ENCODE data around the gene SYTL2.
"Not testable (repeated sequence)": the region's sequence is repeated elsewhere in the genome, so short reads cannot be mapped to it uniquely, and the experiment has no call there.

The SYTL2 gene

GRCh38 chr11:85810871-85811611, at the start of gene SYTL2:
TSS of gene SYTL2 (minus strand) at chr11:85811141. CDS start at chr11:85757725, 53,416 bp downstream.
- no peaks in the 10 kb centered on the region for H3K36me3 Mint-ChIP-seq (ENCODE audit: low read depth)
- H3K27me3 Mint-ChIP-seq, result peaks cover 18% of the 10 kb centered on the region
- peaks cover 31% of the 10 kb centered on the region for H3K4me1 Mint-ChIP-seq (ENCODE audit: low read depth)
- H3K27ac Mint-ChIP-seq, result peak within 1 kb of the TSS; percentile 67
- H3K9me3 Mint-ChIP-seq, result no peaks in the 10 kb centered on the region
- peak within 1 kb of the TSS; percentile 84 for H3K4me3 Mint-ChIP-seq

- H3K36me3 Mint-ChIP-seq (ENCODE audit: low read depth); H3K9me3 Mint-ChIP-seq; H3K27ac Mint-ChIP-seq; H3K4me3 Mint-ChIP-seq: not testable (repeated sequence)
- Mint-ChIP-seq H3K4me1 (ENCODE audit: low read depth) (peaks cover 10% of the 10 kb centered on the region), H3K27me3 (peaks cover 17% of the 10 kb centered on the region)
Measured at GRCh38 chr11:85859541-85859940, 48.6 kb upstream of the SYTL2 start.

GRCh38 chr11:85857098-85857497, 46.2 kb upstream of the SYTL2 start:
- H3K4me1 Mint-ChIP-seq (ENCODE audit: low read depth), result peaks cover 15% of the 10 kb centered on the region
- H3K9me3 Mint-ChIP-seq, result no peaks in the 10 kb centered on the region
- peaks cover 12% of the 10 kb centered on the region for H3K27me3 Mint-ChIP-seq
- H3K27ac Mint-ChIP-seq, result no peak overlapping the region
- H3K36me3 Mint-ChIP-seq (ENCODE audit: low read depth), result no peaks in the 10 kb centered on the region
- H3K4me3 Mint-ChIP-seq, result no peak overlapping the region

- Mint-ChIP-seq H3K4me1 (ENCODE audit: low read depth) (peaks cover 15% of the 10 kb centered on the region), H3K27me3 (peaks cover 9% of the 10 kb centered on the region), H3K4me3 (peak within 1 kb of the TSS; percentile 91), H3K36me3 (ENCODE audit: low read depth) (peaks cover 6% of the 10 kb centered on the region), H3K9me3 (no peaks in the 10 kb centered on the region), H3K27ac (peak within 1 kb of the TSS; percentile 90)
Measured at GRCh38 chr11:85855341-85855656, 44.4 kb upstream of the SYTL2 start, which contains the start of gene CCDC83. TSS of gene CCDC83 (plus strand) at chr11:85855383. CDS start at chr11:85865124, 9,741 bp downstream.

- Mint-ChIP-seq H3K27me3 (peaks cover 9% of the 10 kb centered on the region), H3K36me3 (ENCODE audit: low read depth) (peaks cover 6% of the 10 kb centered on the region), H3K27ac (peak overlapping the region; percentile 90), H3K9me3 (no peaks in the 10 kb centered on the region), H3K4me1 (ENCODE audit: low read depth) (peaks cover 15% of the 10 kb centered on the region), H3K4me3 (peak overlapping the region; percentile 91)
Measured at GRCh38 chr11:85854557-85855340, 43.8 kb upstream of the SYTL2 start.

- H3K9me3 Mint-ChIP-seq, result no peaks in the 10 kb centered on the region
- peak overlapping the region; percentile 91 for H3K4me3 Mint-ChIP-seq
- H3K27ac Mint-ChIP-seq, result peak overlapping the region; percentile 90
Measured at GRCh38 chr11:85854212-85854556, 43.2 kb upstream of the SYTL2 start.

GRCh38 chr11:85853541-85853940, 42.6 kb upstream of the SYTL2 start:
- not testable (repeated sequence) for H3K4me3 Mint-ChIP-seq; H3K27me3 Mint-ChIP-seq; H3K36me3 Mint-ChIP-seq (ENCODE audit: low read depth); H3K27ac Mint-ChIP-seq; H3K9me3 Mint-ChIP-seq
- peaks cover 15% of the 10 kb centered on the region for H3K4me1 Mint-ChIP-seq (ENCODE audit: low read depth)

More at GRCh38 chr11:85854212-85854556, 43.2 kb upstream of the SYTL2 start:
- Mint-ChIP-seq H3K27me3 (peaks cover 5% of the 10 kb centered on the region), H3K4me1 (ENCODE audit: low read depth) (peaks cover 15% of the 10 kb centered on the region), H3K36me3 (ENCODE audit: low read depth) (peaks cover 6% of the 10 kb centered on the region)

GRCh38 chr11:85852754-85853153, 41.8 kb upstream of the SYTL2 start:
- not testable (repeated sequence) for H3K9me3 Mint-ChIP-seq; H3K27me3 Mint-ChIP-seq; H3K4me3 Mint-ChIP-seq; H3K36me3 Mint-ChIP-seq (ENCODE audit: low read depth); H3K27ac Mint-ChIP-seq
- peaks cover 15% of the 10 kb centered on the region for H3K4me1 Mint-ChIP-seq (ENCODE audit: low read depth)

GRCh38 chr11:85848556-85848955, 37.6 kb upstream of the SYTL2 start:
- Mint-ChIP-seq H3K36me3 (ENCODE audit: low read depth) (peaks cover 6% of the 10 kb centered on the region), H3K4me3 (no peak overlapping the region), H3K4me1 (ENCODE audit: low read depth) (peaks cover 10% of the 10 kb centered on the region), H3K27me3 (no peaks in the 10 kb centered on the region), H3K9me3 (no peaks in the 10 kb centered on the region), H3K27ac (no peak overlapping the region)

- no peak overlapping the region for H3K27ac Mint-ChIP-seq
- no peak overlapping the region for H3K4me3 Mint-ChIP-seq
- peaks cover 6% of the 10 kb centered on the region for H3K36me3 Mint-ChIP-seq (ENCODE audit: low read depth)
- H3K4me1 Mint-ChIP-seq (ENCODE audit: low read depth), result peaks cover 10% of the 10 kb centered on the region
- no peaks in the 10 kb centered on the region for H3K27me3 Mint-ChIP-seq
- H3K9me3 Mint-ChIP-seq, result no peaks in the 10 kb centered on the region
Measured at GRCh38 chr11:85848006-85848405, 37.1 kb upstream of the SYTL2 start.

GRCh38 chr11:85847436-85847835, 36.5 kb upstream of the SYTL2 start:
- Mint-ChIP-seq H3K4me3 (no peak overlapping the region), H3K36me3 (ENCODE audit: low read depth) (peaks cover 6% of the 10 kb centered on the region), H3K27ac (no peak overlapping the region), H3K4me1 (ENCODE audit: low read depth) (peaks cover 10% of the 10 kb centered on the region), H3K27me3 (no peaks in the 10 kb centered on the region), H3K9me3 (no peaks in the 10 kb centered on the region)

GRCh38 chr11:85845124-85845631, 34.2 kb upstream of the SYTL2 start:
- H3K27me3 Mint-ChIP-seq, result no peaks in the 10 kb centered on the region
- H3K9me3 Mint-ChIP-seq, result no peaks in the 10 kb centered on the region
- H3K4me1 Mint-ChIP-seq (ENCODE audit: low read depth), result peaks cover 10% of the 10 kb centered on the region
- no peaks in the 10 kb centered on the region for H3K36me3 Mint-ChIP-seq (ENCODE audit: low read depth)
- H3K27ac Mint-ChIP-seq, result no peak overlapping the region
- no peak overlapping the region for H3K4me3 Mint-ChIP-seq

GRCh38 chr11:85844439-85845123, 33.6 kb upstream of the SYTL2 start:
- no peak overlapping the region for H3K4me3 Mint-ChIP-seq
- peaks cover 10% of the 10 kb centered on the region for H3K4me1 Mint-ChIP-seq (ENCODE audit: low read depth)
- no peak overlapping the region for H3K27ac Mint-ChIP-seq
- H3K9me3 Mint-ChIP-seq, result no peaks in the 10 kb centered on the region
- H3K27me3 Mint-ChIP-seq, result no peaks in the 10 kb centered on the region
- H3K36me3 Mint-ChIP-seq (ENCODE audit: low read depth), result no peaks in the 10 kb centered on the region

- no peaks in the 10 kb centered on the region for H3K36me3 Mint-ChIP-seq (ENCODE audit: low read depth)
- H3K4me1 Mint-ChIP-seq (ENCODE audit: low read depth), result peaks cover 10% of the 10 kb centered on the region
- H3K27ac Mint-ChIP-seq, result no peak overlapping the region
- no peak overlapping the region for H3K4me3 Mint-ChIP-seq
- no peaks in the 10 kb centered on the region for H3K27me3 Mint-ChIP-seq
- H3K9me3 Mint-ChIP-seq, result no peaks in the 10 kb centered on the region
Measured at GRCh38 chr11:85843929-85844328, 33.0 kb upstream of the SYTL2 start.

- not testable (repeated sequence) for H3K36me3 Mint-ChIP-seq (ENCODE audit: low read depth); H3K9me3 Mint-ChIP-seq; H3K4me3 Mint-ChIP-seq; H3K27ac Mint-ChIP-seq; H3K27me3 Mint-ChIP-seq
- H3K4me1 Mint-ChIP-seq (ENCODE audit: low read depth), result peaks cover 10% of the 10 kb centered on the region
Measured at GRCh38 chr11:85840932-85841331, 30.0 kb upstream of the SYTL2 start.
